HFFc6 (cell line): ENCODE measurements around the gene TERT. TPM values are rescaled to one million over a fixed set of nuclear protein-coding genes. Genes with fewer than 3 reads are reported as not detected.

Experiments used
- DNase-seq: peaks from one replicate; pipeline ENCODE4 v3.0.0-alpha.2; 2018
- H3K27ac Mint-ChIP-seq: 2 replicates; pipeline ENCODE4 v1.8.0; 2020; ENCODE audit warnings: mild to moderate bottlenecking, mixed read lengths
- H3K27me3 Mint-ChIP-seq: 2 replicates; pipeline ENCODE4 v1.8.0; 2021; ENCODE audit warnings: mild to moderate bottlenecking, moderate library complexity, mixed read lengths; ENCODE audit not compliant: insufficient read depth
- H3K36me3 Mint-ChIP-seq: 2 replicates; pipeline ENCODE4 v1.8.0; 2021; ENCODE audit warnings: low read depth, mixed read lengths
- H3K4me1 Mint-ChIP-seq: 2 replicates; pipeline ENCODE4 v1.8.0; 2020; ENCODE audit warnings: low read depth, mixed read lengths
- H3K4me3 Mint-ChIP-seq: 2 replicates; pipeline ENCODE4 v1.8.0; 2020; ENCODE audit warnings: mild to moderate bottlenecking, moderate library complexity, mixed read lengths
- H3K9me3 Mint-ChIP-seq: 2 replicates; pipeline ENCODE4 v1.8.0; 2020; ENCODE audit warnings: mild to moderate bottlenecking, mixed read lengths
- CTCF ChIP-seq: fragments of 200-600 bp; sonication (generic); IDR thresholded peaks from 2 replicates; pipeline ENCODE4 v1.5.0; 2021; ENCODE audit warnings: antibody characterized with exemption, mild to moderate bottlenecking
- total RNA-seq, 6 experiments: library from RNA; stranded (reverse); fragmentation: NEBNext Ultra II Directional; extraction: Animal tissue kit (Norgen Biotek cat#: 25700); gene quantifications; 2 replicates in 1 of 6; 3 replicates in 5 of 6; pipeline ENCODE4 v1.2.3, GENCODE V29; 2021

Gene TERT
- total RNA-seq, 6 experiments from 2014 or later = 2,350 to 4,507 (median 3,883) TPM

DNA sequence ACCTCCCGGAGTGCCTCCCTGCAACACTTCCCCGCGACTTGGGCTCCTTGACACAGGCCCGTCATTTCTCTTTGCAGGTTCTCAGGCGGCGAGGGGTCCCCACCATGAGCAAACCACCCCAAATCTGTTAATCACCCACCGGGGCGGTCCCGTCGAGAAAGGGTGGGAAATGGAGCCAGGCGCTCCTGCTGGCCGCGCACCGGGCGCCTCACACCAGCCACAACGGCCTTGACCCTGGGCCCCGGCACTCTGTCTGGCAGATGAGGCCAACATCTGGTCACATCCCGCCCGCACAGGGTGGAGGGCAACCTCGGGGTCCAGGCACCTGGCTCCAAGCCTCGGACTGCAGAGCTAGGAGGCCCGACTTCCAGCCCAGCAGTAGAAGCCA, 776 bp upstream of the TERT start:
- TF ChIP-seq CTCF = no peak
- Mint-ChIP-seq H3K4me3 (no peak overlapping the region), H3K36me3 (no peaks in the 10 kb centered on the region), H3K27ac (no peak overlapping the region), H3K9me3 (peaks cover 19% of the 10 kb centered on the region), H3K4me1 (no peaks in the 10 kb centered on the region), H3K27me3 (peaks cover 24% of the 10 kb centered on the region)
- DNase-seq = no peak

DNA sequence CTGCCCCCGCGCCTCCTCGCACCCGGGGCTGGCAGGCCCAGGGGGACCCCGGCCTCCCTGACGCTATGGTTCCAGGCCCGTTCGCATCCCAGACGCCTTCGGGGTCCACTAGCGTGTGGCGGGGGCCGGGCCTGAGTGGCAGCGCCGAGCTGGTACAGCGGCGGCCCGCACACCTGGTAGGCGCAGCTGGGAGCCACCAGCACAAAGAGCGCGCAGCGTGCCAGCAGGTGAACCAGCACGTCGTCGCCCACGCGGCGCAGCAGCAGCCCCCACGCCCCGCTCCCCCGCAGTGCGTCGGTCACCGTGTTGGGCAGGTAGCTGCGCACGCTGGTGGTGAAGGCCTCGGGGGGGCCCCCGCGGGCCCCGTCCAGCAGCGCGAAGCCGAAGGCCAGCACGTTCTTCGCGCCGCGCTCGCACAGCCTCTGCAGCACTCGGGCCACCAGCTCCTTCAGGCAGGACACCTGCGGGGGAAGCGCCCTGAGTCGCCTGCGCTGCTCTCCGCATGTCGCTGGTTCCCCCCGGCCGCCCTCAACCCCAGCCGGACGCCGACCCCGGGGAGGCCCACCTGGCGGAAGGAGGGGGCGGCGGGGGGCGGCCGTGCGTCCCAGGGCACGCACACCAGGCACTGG, 548 bp downstream of the TERT start:
- H3K4me1 Mint-ChIP-seq = no peaks in the 10 kb centered on the region
- H3K4me3 Mint-ChIP-seq = peak overlapping the region; percentile 49
- peaks cover 17% of the 10 kb centered on the region for H3K27me3 Mint-ChIP-seq
- peaks cover 19% of the 10 kb centered on the region for H3K9me3 Mint-ChIP-seq
- no peak; the same call in 1 of the 2 replicates for TF ChIP-seq CTCF
- no peaks in the 10 kb centered on the region for H3K36me3 Mint-ChIP-seq
- DNase-seq = peak; percentile 37
- no peak overlapping the region for H3K27ac Mint-ChIP-seq

DNA sequence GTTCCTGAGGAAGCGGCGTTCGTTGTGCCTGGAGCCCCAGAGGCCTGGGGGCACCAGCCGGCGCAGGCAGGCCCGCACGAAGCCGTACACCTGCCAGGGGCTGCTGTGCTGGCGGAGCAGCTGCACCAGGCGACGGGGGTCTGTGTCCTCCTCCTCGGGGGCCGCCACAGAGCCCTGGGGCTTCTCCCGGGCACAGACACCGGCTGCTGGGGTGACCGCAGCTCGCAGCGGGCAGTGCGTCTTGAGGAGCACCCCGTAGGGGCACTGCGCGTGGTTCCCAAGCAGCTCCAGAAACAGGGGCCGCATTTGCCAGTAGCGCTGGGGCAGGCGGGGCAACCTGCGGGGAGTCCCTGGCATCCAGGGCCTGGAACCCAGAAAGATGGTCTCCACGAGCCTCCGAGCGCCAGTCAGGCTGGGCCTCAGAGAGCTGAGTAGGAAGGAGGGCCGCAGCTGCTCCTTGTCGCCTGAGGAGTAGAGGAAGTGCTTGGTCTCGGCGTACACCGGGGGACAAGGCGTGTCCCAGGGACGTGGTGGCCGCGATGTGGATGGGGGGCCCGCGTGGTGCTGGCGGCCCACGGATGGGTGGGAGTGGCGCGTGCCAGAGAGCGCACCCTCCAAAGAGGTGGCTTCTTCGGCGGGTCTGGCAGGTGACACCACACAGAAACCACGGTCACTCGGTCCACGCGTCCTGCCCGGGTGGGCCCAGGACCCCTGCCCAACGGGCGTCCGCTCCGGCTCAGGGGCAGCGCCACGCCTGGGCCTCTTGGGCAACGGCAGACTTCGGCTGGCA, 1.3 kb downstream of the TERT start:
- Mint-ChIP-seq H3K27ac (peak overlapping the region; percentile 87), H3K9me3 (peaks cover 23% of the 10 kb centered on the region), H3K27me3 (peaks cover 17% of the 10 kb centered on the region), H3K36me3 (peaks cover 2% of the 10 kb centered on the region; the same call in 1 of the 2 replicates), H3K4me1 (no peaks in the 10 kb centered on the region), H3K4me3 (peak overlapping the region; percentile 86)
- no peak for TF ChIP-seq CTCF
- DNase-seq = peak; percentile 66

GRCh38 chr5:1292846-1293415, 1.9 kb downstream of the TERT start:
- no peak for TF ChIP-seq CTCF
- peak; percentile 70 for DNase-seq
- peaks cover 9% of the 10 kb centered on the region; the same call in 1 of the 2 replicates for H3K36me3 Mint-ChIP-seq
- H3K9me3 Mint-ChIP-seq = peaks cover 30% of the 10 kb centered on the region
- H3K4me3 Mint-ChIP-seq = peak overlapping the region; percentile 86
- H3K27me3 Mint-ChIP-seq = peaks cover 21% of the 10 kb centered on the region
- no peaks in the 10 kb centered on the region for H3K4me1 Mint-ChIP-seq
- peak overlapping the region; percentile 87 for H3K27ac Mint-ChIP-seq

DNA sequence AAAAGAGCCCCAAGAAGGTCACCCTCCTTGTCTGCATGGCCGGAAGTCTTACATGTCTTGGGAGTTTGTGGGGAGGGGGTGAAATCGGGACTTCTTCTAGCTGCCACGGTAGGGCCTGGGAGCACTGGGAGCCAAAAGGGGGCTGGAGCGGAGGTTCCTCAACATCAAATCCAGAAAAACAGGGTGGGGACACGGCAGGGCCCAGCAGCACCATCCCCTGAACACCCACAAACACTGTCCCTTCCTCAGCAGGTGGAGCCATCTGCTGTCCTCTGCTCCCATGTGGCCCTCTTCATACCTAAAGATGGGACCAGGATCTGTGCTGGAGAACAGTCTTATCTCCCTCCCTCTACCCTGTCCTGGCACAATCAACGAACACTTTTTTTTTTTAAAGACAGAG, 2.7 kb downstream of the TERT start:
- Mint-ChIP-seq H3K4me1 (no peaks in the 10 kb centered on the region), H3K27me3 (peaks cover 16% of the 10 kb centered on the region), H3K27ac (no peak overlapping the region), H3K9me3 (peaks cover 31% of the 10 kb centered on the region), H3K4me3 (no peak overlapping the region), H3K36me3 (peaks cover 10% of the 10 kb centered on the region; the same call in 1 of the 2 replicates)
- no peak for TF ChIP-seq CTCF
- no peak for DNase-seq
